Stimulated activated naive CD8-positive, alpha-beta T cell treated with anti-CD3 and anti-CD28 coated beads, Interleukin-15, Interleukin-2, amounts not matched to agents 100 ng/mL and 50 ng/mL, for 24 hours (primary cell): ENCODE measurements around the gene PLCB4.

Source experiments
- H3K27ac Mint-ChIP-seq: one replicate; pipeline ENCODE4 v1.8.0; 2021; ENCODE audit warnings: mild to moderate bottlenecking, mixed read lengths
- H3K27me3 Mint-ChIP-seq: one replicate; pipeline ENCODE4 v1.8.0; 2021; ENCODE audit warnings: mixed read lengths
- H3K36me3 Mint-ChIP-seq: one replicate; pipeline ENCODE4 v1.8.0; 2021; ENCODE audit warnings: low read depth, mixed read lengths
- H3K4me1 Mint-ChIP-seq: one replicate; pipeline ENCODE4 v1.8.0; 2021; ENCODE audit warnings: low read depth, mixed read lengths
- H3K4me3 Mint-ChIP-seq: one replicate; pipeline ENCODE4 v1.8.0; 2021; ENCODE audit warnings: mild to moderate bottlenecking, mixed read lengths
- H3K9me3 Mint-ChIP-seq: one replicate; pipeline ENCODE4 v1.8.0; 2021; ENCODE audit warnings: mixed read lengths

Gene PLCB4

DNA sequence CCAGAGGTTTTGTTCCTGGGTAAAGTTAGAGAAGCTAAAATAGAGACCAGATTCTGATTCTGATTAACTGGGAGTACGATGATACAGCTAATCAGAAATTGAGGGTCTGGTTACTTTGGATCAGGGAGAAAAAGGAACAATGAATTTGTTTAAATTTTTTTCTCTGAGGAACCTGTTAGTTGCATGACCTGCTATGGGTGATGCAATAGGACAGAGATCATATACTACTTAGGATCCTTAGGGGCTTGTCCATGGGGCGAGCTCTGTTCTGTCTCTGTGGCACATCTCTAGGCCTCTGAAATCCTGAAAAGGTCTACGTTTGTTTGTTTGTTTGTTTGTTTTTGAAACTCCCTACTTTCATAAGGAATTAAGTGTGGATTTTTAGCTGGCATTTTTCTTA is 279.4 kb downstream of the PLCB4 start:
- Mint-ChIP-seq H3K4me3 (no peak overlapping the region), H3K27me3 (no peaks in the 10 kb centered on the region), H3K27ac (no peak overlapping the region), H3K9me3 (no peaks in the 10 kb centered on the region), H3K4me1 (no peaks in the 10 kb centered on the region), H3K36me3 (no peaks in the 10 kb centered on the region)

DNA sequence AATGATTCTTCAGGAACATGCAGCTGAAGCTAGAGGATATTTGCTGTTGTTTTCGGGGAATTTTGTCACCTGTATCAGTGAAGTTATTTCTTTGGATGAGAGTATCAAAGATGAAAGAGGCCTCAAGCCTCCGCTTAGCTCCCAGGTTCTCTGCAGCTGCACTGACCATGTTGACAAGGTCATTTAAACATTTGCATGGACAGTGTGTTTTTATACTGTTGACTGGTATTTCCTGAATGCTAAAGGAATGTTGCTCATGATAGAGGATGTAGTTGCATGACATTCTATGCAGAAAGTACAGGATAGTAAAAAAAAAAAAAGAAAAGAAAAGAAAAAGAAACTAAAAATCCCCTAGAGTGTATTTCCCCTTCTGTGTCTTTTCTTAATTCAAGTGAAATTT is 279.9 kb downstream of the PLCB4 start:
- Mint-ChIP-seq H3K4me3 (no peak overlapping the region), H3K27ac (no peak overlapping the region), H3K27me3 (no peaks in the 10 kb centered on the region), H3K9me3 (no peaks in the 10 kb centered on the region), H3K36me3 (no peaks in the 10 kb centered on the region), H3K4me1 (no peaks in the 10 kb centered on the region)

DNA sequence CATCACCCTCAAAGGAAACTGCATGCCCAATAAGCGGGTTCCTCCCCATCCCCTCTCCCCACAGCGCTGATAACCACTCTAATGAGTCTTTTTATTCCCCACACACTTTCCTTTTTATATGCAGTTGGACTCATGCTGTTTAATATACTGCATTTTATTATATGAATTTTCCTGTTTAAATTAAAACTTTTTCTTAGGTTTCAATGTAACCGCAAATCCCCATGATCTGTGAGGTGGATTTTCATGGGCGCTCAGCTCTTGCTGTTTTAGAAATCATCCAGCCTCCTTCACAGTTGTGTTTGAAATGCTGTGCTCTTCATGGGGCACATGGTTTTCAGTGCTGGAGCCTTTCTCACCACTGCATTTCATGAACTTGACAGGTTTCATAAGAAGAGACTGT is 280.4 kb downstream of the PLCB4 start:
- Mint-ChIP-seq H3K36me3 (no peaks in the 10 kb centered on the region), H3K4me3 (no peak overlapping the region), H3K27ac (no peak overlapping the region), H3K9me3 (no peaks in the 10 kb centered on the region), H3K27me3 (no peaks in the 10 kb centered on the region), H3K4me1 (no peaks in the 10 kb centered on the region)

DNA sequence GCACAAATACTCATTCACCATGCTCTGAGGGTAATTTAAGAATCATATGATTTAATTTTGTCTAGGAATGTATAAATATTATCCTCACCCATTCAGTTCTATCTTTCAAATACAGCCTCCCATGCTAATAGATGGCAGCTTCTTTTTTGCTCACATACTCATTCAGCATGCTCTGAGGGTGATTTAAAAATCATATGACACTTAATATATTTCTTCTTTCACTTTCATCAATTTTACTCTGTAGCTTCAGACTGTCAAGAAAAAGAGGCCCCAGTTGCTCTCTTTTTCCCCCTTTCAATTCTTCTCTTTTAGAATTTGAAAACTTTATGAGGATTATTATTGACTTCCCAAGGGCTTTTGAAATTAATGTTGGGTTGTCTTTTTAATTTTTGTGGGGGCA is 283.9 kb downstream of the PLCB4 start:
- H3K9me3 Mint-ChIP-seq: no peaks in the 10 kb centered on the region
- no peak overlapping the region for H3K27ac Mint-ChIP-seq
- no peaks in the 10 kb centered on the region for H3K36me3 Mint-ChIP-seq
- no peaks in the 10 kb centered on the region for H3K4me1 Mint-ChIP-seq
- H3K27me3 Mint-ChIP-seq: no peaks in the 10 kb centered on the region
- H3K4me3 Mint-ChIP-seq: no peak overlapping the region

DNA sequence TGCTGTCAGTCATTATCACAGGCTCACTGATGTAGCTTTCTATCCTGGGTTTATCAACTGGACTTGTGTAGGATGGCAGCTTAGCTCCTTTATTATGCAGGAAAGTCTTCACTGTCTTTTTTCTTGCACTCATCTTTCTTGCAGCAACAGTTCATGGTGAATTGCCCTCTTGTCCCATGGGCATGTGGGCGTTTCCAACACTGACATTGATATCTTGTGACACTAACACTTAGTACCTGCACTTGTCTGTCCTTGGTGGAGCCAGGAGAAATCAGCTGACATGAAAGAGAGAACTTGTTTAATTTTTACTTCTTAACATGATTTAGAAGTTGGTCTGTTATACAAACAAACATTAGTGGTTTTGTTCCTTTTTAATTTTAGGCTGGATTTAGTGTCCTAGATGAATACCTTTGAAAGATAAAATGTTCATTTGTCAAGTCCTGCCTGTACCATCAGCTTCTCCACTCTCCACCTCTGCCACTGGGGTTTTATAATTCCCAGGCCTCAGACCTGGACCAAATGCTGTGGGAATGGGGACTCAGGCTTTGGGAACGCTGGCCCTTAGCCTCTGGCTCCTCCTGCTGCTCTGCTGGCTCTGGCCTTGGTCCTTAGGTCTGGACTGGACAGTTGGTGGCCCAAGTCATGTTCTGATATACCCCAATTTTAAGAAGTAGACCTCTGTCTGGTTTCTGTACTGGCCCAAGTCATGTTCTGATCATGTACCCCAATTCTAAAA is 284.5 kb downstream of the PLCB4 start:
- no peak overlapping the region for H3K4me3 Mint-ChIP-seq

DNA sequence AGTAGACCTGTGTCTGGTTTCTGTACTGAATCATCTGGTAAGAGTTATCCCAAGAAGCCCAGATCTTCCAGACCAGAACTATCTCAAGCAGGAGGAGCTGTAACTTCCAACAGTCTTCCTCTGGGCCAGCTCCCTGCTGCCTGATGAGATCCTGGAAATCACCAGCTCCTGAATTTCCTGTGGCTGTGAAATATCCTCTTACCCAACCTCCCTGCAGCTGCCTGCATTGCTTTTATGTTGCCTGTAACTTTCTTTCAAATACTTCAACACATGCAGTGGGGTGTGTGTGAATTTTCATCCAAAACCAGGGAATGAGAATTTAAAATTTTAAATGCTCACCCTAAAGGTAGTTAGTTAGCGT is 285.0 kb downstream of the PLCB4 start:
- no peaks in the 10 kb centered on the region for H3K36me3 Mint-ChIP-seq
- H3K27me3 Mint-ChIP-seq: no peaks in the 10 kb centered on the region
- no peaks in the 10 kb centered on the region for H3K9me3 Mint-ChIP-seq
- no peak overlapping the region for H3K27ac Mint-ChIP-seq
- no peaks in the 10 kb centered on the region for H3K4me1 Mint-ChIP-seq
- no peak overlapping the region for H3K4me3 Mint-ChIP-seq

More for the DNA sequence above, 284.5 kb downstream of the PLCB4 start:
- Mint-ChIP-seq H3K27ac (no peak overlapping the region), H3K36me3 (no peaks in the 10 kb centered on the region), H3K4me1 (no peaks in the 10 kb centered on the region), H3K9me3 (no peaks in the 10 kb centered on the region), H3K27me3 (no peaks in the 10 kb centered on the region)

DNA sequence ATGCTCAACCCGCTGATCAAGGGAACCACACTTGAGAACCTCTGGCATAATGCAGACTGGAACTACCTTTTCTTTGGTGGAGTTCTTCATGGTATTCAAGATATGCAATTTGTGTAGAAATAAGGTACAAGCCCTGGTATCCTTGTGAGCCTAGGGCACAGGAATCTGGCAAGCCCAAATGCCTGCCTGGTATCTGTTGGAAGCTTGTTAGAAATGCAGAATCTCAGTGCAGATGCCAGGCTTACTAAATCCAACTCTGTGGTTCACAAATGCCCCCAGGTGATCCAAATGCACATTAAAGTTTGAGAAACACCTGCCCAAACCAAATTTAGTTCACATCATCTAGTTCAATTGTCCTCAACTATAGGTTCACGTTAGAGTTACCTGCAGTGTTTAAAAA is 285.7 kb downstream of the PLCB4 start:
- no peak overlapping the region for H3K4me3 Mint-ChIP-seq
- no peaks in the 10 kb centered on the region for H3K36me3 Mint-ChIP-seq
- no peaks in the 10 kb centered on the region for H3K27me3 Mint-ChIP-seq
- no peaks in the 10 kb centered on the region for H3K9me3 Mint-ChIP-seq
- no peak overlapping the region for H3K27ac Mint-ChIP-seq
- H3K4me1 Mint-ChIP-seq: no peaks in the 10 kb centered on the region

DNA sequence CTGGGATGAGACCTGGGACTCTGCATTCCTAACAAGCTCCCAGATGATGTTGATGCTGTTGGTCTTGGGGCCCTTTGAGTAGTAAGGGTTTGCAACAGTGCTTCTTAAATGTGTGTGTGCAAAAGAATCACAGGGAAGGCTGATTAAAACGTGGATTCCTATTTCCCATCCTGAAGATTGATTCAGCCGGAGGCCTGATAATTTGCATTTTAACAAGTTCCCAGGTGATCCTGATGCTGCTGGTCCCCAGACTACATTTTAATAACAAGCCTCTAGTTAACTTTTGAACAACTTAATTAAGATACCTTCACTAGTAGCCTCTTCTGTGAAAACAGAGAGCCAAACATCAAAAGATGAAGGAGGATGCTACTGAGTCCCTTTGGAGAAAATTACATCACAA is 289.1 kb downstream of the PLCB4 start:
- Mint-ChIP-seq H3K27me3 (no peaks in the 10 kb centered on the region), H3K36me3 (no peaks in the 10 kb centered on the region), H3K9me3 (no peaks in the 10 kb centered on the region), H3K27ac (no peak overlapping the region), H3K4me1 (no peaks in the 10 kb centered on the region), H3K4me3 (no peak overlapping the region)

DNA sequence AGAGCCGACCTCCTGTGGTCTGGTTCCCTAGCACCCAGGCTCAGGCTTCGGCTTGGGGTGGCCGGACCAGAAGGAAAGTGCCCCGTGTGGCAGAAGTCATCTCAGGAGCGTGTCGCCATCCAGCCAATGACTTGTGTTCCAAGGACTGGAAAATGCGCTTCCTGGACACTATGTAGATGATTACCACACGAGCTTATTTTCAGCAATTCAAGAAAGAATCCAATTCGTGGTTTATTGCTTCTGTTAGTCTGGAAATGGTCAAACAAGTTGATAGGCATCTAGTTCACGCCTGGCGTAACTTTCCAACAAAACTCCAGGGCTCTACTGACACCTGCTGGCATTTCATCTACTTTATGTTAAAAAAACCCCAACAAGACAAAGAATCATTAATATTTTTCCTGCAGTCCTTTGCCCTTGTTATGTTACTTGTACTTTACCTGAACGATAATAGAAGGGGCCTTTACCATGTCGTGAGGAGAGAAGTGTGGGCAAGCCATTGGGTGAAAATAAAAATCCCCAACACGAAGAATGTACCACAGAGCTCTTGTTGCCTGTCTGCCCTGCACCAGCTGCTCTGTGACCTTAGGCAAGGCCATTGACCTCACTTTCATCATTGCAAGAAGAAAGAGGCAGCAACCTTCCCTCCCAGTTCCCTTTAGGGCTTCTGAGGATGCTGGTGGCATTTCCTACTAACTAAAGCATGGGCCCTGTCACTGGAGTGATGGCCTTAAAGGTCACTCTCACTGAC is 290.8 kb downstream of the PLCB4 start:
- H3K36me3 Mint-ChIP-seq: no peaks in the 10 kb centered on the region
- H3K27me3 Mint-ChIP-seq: no peaks in the 10 kb centered on the region
- H3K9me3 Mint-ChIP-seq: no peaks in the 10 kb centered on the region
- no peak overlapping the region for H3K4me3 Mint-ChIP-seq
- no peaks in the 10 kb centered on the region for H3K4me1 Mint-ChIP-seq
- H3K27ac Mint-ChIP-seq: no peak overlapping the region

DNA sequence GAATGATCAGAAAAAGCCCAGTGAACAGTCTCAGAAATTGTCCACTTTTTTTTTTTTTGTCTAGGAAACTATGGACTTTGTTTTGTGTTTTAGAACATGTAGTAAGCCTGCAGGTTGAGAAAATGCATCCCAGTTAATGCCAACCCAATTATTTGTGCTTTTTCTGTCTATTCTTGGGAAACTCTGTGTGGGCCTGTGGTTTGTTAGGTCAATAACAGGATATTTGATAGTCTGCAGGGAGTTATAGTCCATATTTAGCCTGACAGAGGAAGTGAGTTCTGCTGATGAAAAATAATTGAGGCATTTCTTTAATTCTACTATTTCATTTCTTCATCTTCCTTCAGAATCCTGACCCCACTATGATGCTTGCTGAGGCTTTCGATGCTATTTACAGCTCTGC is 291.5 kb downstream of the PLCB4 start:
- Mint-ChIP-seq H3K27ac (no peak overlapping the region), H3K9me3 (no peaks in the 10 kb centered on the region)

DNA sequence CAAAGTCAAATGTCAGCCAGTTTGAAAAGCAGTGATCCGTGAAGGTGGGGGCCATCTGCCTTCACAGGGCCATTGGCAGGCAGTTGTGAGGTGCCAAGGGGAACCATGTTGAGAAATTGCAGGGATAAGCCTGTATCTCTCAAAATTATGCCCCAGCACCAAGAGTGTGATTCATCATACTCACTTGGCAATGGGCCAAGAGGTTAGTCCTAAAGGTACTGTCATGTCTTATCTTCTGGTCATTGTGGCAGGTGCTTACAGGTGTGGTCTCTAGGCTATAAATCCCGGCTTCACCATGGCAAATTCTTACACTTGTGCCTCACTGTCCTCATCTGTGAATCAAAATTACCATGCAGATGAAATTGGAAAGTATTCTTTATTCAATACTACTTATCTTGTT is 294.8 kb downstream of the PLCB4 start:
- Mint-ChIP-seq H3K9me3 (peaks cover 3% of the 10 kb centered on the region), H3K4me3 (no peak overlapping the region), H3K27me3 (no peaks in the 10 kb centered on the region), H3K4me1 (no peaks in the 10 kb centered on the region), H3K36me3 (no peaks in the 10 kb centered on the region), H3K27ac (no peak overlapping the region)

More for the DNA sequence above, 291.5 kb downstream of the PLCB4 start:
- H3K4me1 Mint-ChIP-seq: no peaks in the 10 kb centered on the region
- H3K4me3 Mint-ChIP-seq: no peak overlapping the region
- H3K36me3 Mint-ChIP-seq: no peaks in the 10 kb centered on the region
- H3K27me3 Mint-ChIP-seq: no peaks in the 10 kb centered on the region

DNA sequence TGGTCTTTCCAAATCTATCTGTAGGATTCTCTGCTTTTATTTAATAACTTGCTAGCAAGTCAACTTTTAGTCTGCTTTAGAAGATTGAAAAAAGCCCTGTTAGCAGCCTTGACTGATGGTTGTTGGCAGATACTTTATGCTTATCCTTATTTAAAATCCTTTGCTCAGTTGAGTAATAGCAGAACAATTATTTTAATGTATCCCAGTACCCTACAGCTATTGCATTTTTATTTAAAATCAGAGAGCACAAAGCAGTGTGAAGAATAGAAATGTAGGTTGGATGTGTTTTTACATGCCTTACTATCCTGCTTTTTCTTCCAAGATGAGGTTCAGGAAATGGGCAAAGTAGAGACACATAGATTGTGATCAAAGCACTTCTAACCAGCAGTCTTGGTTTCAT is 298.4 kb downstream of the PLCB4 start:
- H3K27me3 Mint-ChIP-seq: no peaks in the 10 kb centered on the region
- H3K4me1 Mint-ChIP-seq: no peaks in the 10 kb centered on the region
- H3K36me3 Mint-ChIP-seq: no peaks in the 10 kb centered on the region
- H3K9me3 Mint-ChIP-seq: peaks cover 3% of the 10 kb centered on the region
- no peak overlapping the region for H3K27ac Mint-ChIP-seq
- no peak overlapping the region for H3K4me3 Mint-ChIP-seq

DNA sequence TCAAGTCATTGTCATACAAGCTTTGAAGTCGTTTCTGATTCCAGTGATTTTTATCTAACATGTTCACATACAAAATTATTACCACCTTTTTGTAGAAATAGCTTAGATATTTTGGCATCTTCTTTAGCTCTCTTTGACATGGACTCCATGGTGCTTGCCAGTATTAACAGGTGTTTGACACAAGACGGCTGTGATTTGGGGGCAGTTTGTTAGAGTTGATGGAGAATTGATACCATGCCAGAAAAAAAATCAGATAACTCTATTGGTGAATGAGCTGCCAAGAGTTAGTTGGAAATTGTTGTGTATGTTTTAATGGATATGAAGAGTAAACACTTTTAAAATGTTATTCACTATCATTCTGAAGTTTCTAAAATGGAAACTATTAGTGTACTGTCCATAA is 298.9 kb downstream of the PLCB4 start:
- Mint-ChIP-seq H3K27me3 (no peaks in the 10 kb centered on the region), H3K4me3 (no peak overlapping the region), H3K9me3 (peaks cover 3% of the 10 kb centered on the region), H3K27ac (no peak overlapping the region), H3K36me3 (no peaks in the 10 kb centered on the region), H3K4me1 (no peaks in the 10 kb centered on the region)

DNA sequence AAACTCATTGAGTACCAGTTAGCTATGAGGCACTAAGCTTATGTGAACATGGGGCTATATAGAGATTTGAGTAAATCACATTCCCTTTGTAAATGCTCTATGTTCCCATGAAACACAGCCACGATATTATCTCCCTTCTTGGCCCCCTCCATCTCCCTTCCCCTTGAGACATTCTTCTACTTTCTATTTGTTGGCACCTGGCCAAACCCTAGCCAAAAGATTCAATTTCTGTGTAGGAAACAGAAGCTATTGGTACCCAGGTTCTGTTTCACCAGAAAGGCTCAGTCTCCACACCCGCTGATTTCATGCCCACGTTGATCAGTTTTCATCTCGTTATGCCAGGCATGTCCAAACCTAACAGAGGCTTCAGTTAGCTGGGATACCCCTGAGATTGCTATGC is 300.0 kb downstream of the PLCB4 start:
- Mint-ChIP-seq H3K4me3 (no peak overlapping the region), H3K27me3 (no peaks in the 10 kb centered on the region), H3K4me1 (no peaks in the 10 kb centered on the region)

DNA sequence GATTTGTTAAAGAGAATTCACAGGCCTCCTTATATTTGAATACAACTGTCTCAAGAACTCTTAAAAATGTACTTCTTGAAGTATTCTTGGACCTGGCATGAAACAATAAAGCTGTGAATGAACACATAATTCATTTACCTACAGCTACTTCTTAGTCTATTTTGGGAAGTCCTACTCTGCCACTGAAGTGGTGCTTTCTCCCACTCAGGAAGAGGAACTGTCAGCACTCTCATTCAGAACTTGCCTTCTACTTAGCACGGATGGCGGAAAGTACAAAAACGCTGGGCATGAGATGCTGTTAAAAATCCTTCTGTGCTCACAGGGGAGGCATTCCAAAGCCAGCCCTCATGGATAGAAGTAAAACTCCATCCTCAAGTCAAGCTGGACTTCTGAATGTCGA is 300.7 kb downstream of the PLCB4 start:
- no peaks in the 10 kb centered on the region for H3K27me3 Mint-ChIP-seq
- no peak overlapping the region for H3K27ac Mint-ChIP-seq
- peaks cover 3% of the 10 kb centered on the region for H3K9me3 Mint-ChIP-seq

More for the DNA sequence above, 300.0 kb downstream of the PLCB4 start:
- H3K9me3 Mint-ChIP-seq: peaks cover 3% of the 10 kb centered on the region
- H3K36me3 Mint-ChIP-seq: no peaks in the 10 kb centered on the region
- H3K27ac Mint-ChIP-seq: no peak overlapping the region

DNA sequence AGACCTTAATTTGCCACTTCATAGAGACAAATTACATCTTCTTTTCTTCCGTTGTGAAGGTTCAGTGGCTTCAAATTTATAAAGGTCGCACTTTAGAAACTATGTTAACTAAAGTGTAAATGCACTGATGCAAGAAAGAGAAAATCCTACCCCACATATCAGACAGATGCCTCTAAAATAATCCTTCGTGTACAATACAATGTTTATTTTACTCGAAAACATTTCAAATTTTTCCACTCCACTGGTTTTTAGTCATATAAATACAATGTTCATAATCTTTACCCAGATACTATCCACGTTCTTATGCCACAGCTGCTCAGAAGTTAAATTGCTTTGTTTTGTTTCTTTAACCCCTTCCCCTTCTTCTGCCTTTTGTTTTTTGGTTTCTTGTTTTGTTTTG is 305.2 kb downstream of the PLCB4 start:
- Mint-ChIP-seq H3K4me1 (peaks cover 4% of the 10 kb centered on the region), H3K4me3 (no peak overlapping the region), H3K36me3 (no peaks in the 10 kb centered on the region), H3K9me3 (no peaks in the 10 kb centered on the region), H3K27ac (no peak overlapping the region), H3K27me3 (no peaks in the 10 kb centered on the region)

More for the DNA sequence above, 300.7 kb downstream of the PLCB4 start:
- H3K4me1 Mint-ChIP-seq: peaks cover 4% of the 10 kb centered on the region
- H3K4me3 Mint-ChIP-seq: no peak overlapping the region
- no peaks in the 10 kb centered on the region for H3K36me3 Mint-ChIP-seq
